Measurements from ENCODE around the gene ARHGEF6.

ARHGEF6 gene

GRCh38 chrX:136643243-136643642 is 137.5 kb downstream of the ARHGEF6 start:
- DNase-seq, result peak in 1 of 2 donors; percentile 37

GRCh38 chrX:136639506-136640176 is 141.1 kb downstream of the ARHGEF6 start:
- DNase-seq, result peak in 1 of 2 donors; percentile 50

GRCh38 chrX:136636121-136636520 is 144.6 kb downstream of the ARHGEF6 start:
- DNase-seq, result no peak

- DNase-seq, result peak in 1 of 2 donors; percentile 71
Measured at GRCh38 chrX:136635235-136635634, 145.5 kb downstream of the ARHGEF6 start.

- DNase-seq, result no peak
Measured at GRCh38 chrX:136630881-136631280, 149.9 kb downstream of the ARHGEF6 start.

GRCh38 chrX:136629084-136629750 is 151.5 kb downstream of the ARHGEF6 start:
- peak in 1 of 2 donors; percentile 44 for DNase-seq

- DNase-seq, result peak in 1 of 2 donors; percentile 42
Measured at GRCh38 chrX:136627409-136627808, 153.3 kb downstream of the ARHGEF6 start.

- DNase-seq, result no peak
Measured at GRCh38 chrX:136626891-136627290, 153.8 kb downstream of the ARHGEF6 start.

- DNase-seq, result no peak
Measured at GRCh38 chrX:136626237-136626636, 154.5 kb downstream of the ARHGEF6 start.

GRCh38 chrX:136625246-136625645 is 155.5 kb downstream of the ARHGEF6 start:
- no peak for DNase-seq

GRCh38 chrX:136623396-136623795 is 157.3 kb downstream of the ARHGEF6 start:
- DNase-seq, result no peak

GRCh38 chrX:136622568-136622967 is 158.2 kb downstream of the ARHGEF6 start:
- DNase-seq, result no peak

- no peak for DNase-seq
Measured at GRCh38 chrX:136620780-136621179, 160.0 kb downstream of the ARHGEF6 start.

- DNase-seq, result peak; percentile 12 to 63
Measured at GRCh38 chrX:136619899-136620505, 160.7 kb downstream of the ARHGEF6 start.

GRCh38 chrX:136616987-136617685 is 163.6 kb downstream of the ARHGEF6 start:
- peak in 1 of 2 donors; percentile 58 for DNase-seq

Measured in CD4-positive, alpha-beta T cell treated with Interferon alpha-2 for 1 hour (primary cell).